ENCODE results near the gene ZNF493. TPM values are rescaled to one million over a fixed set of nuclear protein-coding genes. Genes with fewer than 3 reads are reported as not detected.
A peak's percentile ranks its signal among the peaks of the same experiment; 100 is the strongest.

The ZNF493 gene
- total and polyA plus RNA-seq, 8 donors, result 2.1 to 100.0 (median 20.6) TPM

DNA sequence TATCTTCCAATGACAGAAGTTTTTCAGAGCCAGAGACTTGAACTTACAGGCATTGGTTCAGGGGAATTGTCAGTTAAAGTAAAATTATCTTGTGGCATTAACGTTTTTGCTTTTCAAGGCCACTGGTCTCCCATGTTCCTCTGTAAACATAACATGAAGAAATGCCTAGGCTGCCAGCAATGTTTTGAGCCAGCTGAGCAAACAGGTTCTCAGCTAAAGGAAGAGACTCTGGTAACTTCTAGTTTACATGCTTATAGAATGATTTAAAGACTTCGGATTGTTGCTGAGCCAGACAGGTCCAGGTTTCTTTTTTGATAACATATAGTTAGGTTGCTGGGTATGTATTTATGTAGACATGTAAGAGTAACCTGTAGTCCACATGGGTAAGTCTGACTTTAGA is 35.7 kb downstream of the ZNF493 start:
- intact Hi-C loops (cut with DNase I; ENCODE audit: low total_unique reads), result no loop called here
- H3K36me3 ChIP-seq, result no peaks in the 10 kb centered on the region
- peaks cover 0 to 21% (median 0%) of the 10 kb centered on the region in 4 donors for H3K4me1 ChIP-seq
- no peak overlapping the region for H3K27ac ChIP-seq
- H3K4me3 ChIP-seq, result no peak overlapping the region
- peaks cover 0 to 97% (median 36%) of the 10 kb centered on the region in 4 donors for H3K9me3 ChIP-seq
- peak in 1 of 2 donors; percentile 23 for DNase-seq
- 47 to 60% (median 55%) methylated on average over 2 of the region's 2 CpGs for whole genome bisulfite sequencing, 5 donors
- TF ChIP-seq, protein P1, sequence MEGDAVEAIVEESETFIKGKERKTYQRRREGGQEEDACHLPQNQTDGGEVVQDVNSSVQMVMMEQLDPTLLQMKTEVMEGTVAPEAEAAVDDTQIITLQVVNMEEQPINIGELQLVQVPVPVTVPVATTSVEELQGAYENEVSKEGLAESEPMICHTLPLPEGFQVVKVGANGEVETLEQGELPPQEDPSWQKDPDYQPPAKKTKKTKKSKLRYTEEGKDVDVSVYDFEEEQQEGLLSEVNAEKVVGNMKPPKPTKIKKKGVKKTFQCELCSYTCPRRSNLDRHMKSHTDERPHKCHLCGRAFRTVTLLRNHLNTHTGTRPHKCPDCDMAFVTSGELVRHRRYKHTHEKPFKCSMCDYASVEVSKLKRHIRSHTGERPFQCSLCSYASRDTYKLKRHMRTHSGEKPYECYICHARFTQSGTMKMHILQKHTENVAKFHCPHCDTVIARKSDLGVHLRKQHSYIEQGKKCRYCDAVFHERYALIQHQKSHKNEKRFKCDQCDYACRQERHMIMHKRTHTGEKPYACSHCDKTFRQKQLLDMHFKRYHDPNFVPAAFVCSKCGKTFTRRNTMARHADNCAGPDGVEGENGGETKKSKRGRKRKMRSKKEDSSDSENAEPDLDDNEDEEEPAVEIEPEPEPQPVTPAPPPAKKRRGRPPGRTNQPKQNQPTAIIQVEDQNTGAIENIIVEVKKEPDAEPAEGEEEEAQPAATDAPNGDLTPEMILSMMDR (IDR thresholded peaks at IDR 0.05), result no peak
- no peak for TF ChIP-seq EP300 (IDR thresholded peaks at IDR 0.05)
- no peak for TF ChIP-seq POLR2A (IDR thresholded peaks at IDR 0.05)
- TF ChIP-seq POLR2AphosphoS5 (IDR thresholded peaks at IDR 0.05), result no peak
- H3K27me3 ChIP-seq, result no peaks in the 10 kb centered on the region

DNA sequence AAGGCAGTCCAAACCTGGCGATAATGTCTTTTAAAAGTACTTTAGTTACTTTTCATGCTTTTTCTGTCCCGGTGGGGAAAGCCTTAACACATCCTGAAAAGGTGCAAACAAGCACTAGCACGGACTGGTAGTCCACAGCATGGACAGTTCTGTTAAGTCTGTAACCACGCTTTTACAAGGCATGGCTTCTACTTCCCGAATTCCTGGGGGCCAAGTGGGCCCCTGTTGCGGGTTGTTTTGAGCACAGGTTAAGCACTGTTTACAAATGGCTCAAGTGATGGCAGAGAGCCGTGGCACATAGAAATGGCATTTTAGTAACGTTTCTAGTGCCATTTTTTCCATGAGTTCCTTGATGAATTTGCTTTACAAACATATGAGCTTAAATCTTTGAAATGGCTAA is 37.6 kb downstream of the ZNF493 start:
- 59 to 76% (median 64%) methylated on average over 8 of the region's 8 CpGs for WGBS, 5 donors
- Histone ChIP-seq H3K36me3 (no peaks in the 10 kb centered on the region), H3K27me3 (no peaks in the 10 kb centered on the region), H3K27ac (peak overlapping the region in 1 of 5 donors; percentile 20), H3K9me3 (peaks cover 0 to 90% (median 26%) of the 10 kb centered on the region in 4 donors), H3K4me1 (peaks cover 0 to 28% (median 0%) of the 10 kb centered on the region in 4 donors), H3K4me3 (peak overlapping the region in 1 of 4 donors; percentile 13)
- TF ChIP-seq POLR2AphosphoS5 (IDR thresholded peaks at IDR 0.05) (no peak), EP300 (IDR thresholded peaks at IDR 0.05) (no peak), POLR2A (IDR thresholded peaks at IDR 0.05) (no peak)
- TF ChIP-seq, protein P1 (IDR thresholded peaks at IDR 0.05), result no peak
- DNase-seq, result no peak
- intact Hi-C loops (cut with DNase I; ENCODE audit: low total_unique reads), result no loop called here

GRCh38 chr19:21434967-21435544 is 38.1 kb downstream of the ZNF493 start:
- no peaks in the 10 kb centered on the region for H3K36me3 ChIP-seq
- TF ChIP-seq EP300 (IDR thresholded peaks at IDR 0.05) (no peak), POLR2A (IDR thresholded peaks at IDR 0.05) (no peak), POLR2AphosphoS5 (IDR thresholded peaks at IDR 0.05) (no peak)
- TF ChIP-seq, protein P1 (IDR thresholded peaks at IDR 0.05), result no peak
- intact Hi-C loops (cut with DNase I; ENCODE audit: low total_unique reads), result no loop called here
- peak overlapping the region in 1 of 4 donors; percentile 13 for H3K4me3 ChIP-seq
- H3K27me3 ChIP-seq, result no peaks in the 10 kb centered on the region
- peak in 1 of 2 donors; percentile 23 for DNase-seq
- 26 to 56% (median 42%) methylated on average over 8 of the region's 8 CpGs for WGBS, 5 donors
- H3K27ac ChIP-seq, result peak overlapping the region in 1 of 5 donors; percentile 33
- H3K4me1 ChIP-seq, result peaks cover 0 to 28% (median under 1%) of the 10 kb centered on the region in 4 donors
- peaks cover 0 to 88% (median 25%) of the 10 kb centered on the region in 4 donors for H3K9me3 ChIP-seq

GRCh38 chr19:21439201-21439751 is 42.3 kb downstream of the ZNF493 start:
- 25 to 49% (median 45%) methylated on average over 4 of the region's 4 CpGs for WGBS, 5 donors
- Histone ChIP-seq H3K27me3 (no peaks in the 10 kb centered on the region), H3K4me1 (peaks cover 0 to 30% (median 4%) of the 10 kb centered on the region in 4 donors), H3K27ac (peak overlapping the region in 3 of 5 donors; percentile 20 to 60 (median 56)), H3K4me3 (no peak overlapping the region), H3K36me3 (no peaks in the 10 kb centered on the region), H3K9me3 (peaks cover 0 to 60% (median 12%) of the 10 kb centered on the region in 4 donors)
- intact Hi-C loops (cut with DNase I; ENCODE audit: low total_unique reads), result no loop called here
- DNase-seq, result peak; percentile 58 to 62
- TF ChIP-seq POLR2AphosphoS5 (IDR thresholded peaks at IDR 0.05) (no peak), POLR2A (IDR thresholded peaks at IDR 0.05) (no peak), EP300 (IDR thresholded peaks at IDR 0.05) (no peak)
- TF ChIP-seq, protein P1 (IDR thresholded peaks at IDR 0.05), result no peak

Measured in stomach (tissue), 9 donors.